SHP77 (cell line): Measurements from ENCODE around the gene MTFR2.
A peak's percentile ranks its signal among the peaks of the same experiment; 100 is the strongest.
"Not testable (repeated sequence)": the region's sequence is repeated elsewhere in the genome, so short reads cannot be mapped to it uniquely, and the experiment has no call there.

Experiments used
- DNase-seq, 2 experiments: peaks; one replicate each; lab custom pipeline; 2025; lab: John Stamatoyannopoulos, UW

Gene MTFR2

DNA sequence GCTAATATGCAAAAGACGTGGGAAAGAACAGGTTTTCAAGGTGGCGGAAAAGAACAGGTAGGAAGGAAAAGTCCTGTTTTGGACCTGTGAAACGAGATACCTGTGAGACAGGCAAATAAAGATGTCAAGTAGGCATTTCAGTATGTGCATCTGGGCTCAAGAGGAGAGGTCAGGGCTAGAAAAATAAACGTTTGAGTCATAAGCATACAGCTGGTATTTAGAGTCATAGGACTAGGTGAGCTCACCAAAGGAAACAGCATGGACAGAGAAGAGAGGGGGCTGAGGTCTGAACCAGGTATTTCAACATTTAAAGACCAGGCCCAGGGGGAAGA lies 14.9 kb downstream of the MTFR2 start:
- peak; percentile 21 to 36 for DNase-seq

DNA sequence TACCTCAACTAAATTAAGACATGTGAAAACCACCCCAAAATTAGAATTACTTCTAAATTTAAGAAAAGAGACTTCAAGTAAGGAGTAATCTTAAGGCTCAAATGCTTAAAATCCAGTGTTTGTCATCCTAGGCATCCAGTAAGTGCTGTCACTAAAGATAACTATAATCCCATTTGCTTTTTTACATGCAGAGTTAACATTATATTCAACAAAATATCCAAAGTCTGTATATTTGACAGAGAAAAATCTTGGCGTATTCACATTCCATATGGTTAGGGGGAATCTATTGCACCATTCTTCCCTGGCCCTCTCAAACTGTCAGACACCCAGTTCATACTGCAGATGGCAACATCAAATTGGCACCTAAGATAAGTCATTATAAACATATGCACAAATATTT lies 17.4 kb downstream of the MTFR2 start:
- no peak for DNase-seq

DNA sequence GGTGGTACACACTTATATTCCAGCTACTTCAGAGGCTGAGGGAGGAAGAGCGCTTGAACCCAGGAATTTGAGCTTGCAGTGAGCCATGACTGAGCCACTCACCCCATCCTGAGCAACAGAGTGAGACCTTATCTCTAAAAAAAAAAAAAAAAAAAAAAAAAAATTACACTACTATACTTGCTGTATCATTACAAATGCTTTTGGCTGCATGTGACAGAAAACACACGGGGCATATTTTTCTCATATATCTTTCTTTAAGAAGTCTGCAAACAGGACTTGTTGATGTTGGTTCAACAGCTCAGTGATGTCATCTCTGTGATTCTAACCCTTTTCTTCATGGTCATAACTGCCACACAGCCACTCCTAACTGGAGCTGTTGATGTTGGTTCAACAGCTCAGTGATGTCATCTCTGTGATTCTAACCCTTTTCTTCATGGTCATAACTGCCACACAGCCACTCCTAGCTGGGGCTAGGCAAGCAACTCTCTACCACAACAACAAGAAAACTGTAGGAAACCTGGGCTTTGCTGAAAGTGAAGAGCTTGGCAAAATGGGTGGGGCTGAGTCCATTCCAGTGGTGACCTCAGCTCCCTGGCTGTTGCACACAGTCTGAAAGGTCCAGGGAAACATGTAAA lies 19.8 kb downstream of the MTFR2 start:
- DNase-seq, result no peak

DNA sequence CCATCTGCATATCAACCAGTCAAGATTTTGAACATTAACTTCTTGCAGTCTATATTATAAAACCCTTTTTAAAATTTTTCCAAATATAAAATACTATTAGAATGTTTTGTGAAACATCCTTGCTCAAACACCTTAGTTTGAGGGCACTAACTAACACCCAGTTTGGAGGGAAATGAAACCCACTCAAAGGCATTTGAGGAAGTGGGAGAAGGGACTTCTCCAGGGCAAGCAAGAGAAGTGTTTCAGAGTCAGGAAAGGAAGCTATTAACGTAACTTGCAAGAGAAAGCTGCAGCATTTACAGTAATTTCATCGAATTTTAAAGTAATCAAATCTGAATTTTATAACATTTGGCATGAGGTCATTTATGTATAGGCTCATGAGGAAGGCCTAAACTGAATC lies 21.3 kb downstream of the MTFR2 start:
- no peak for DNase-seq

DNA sequence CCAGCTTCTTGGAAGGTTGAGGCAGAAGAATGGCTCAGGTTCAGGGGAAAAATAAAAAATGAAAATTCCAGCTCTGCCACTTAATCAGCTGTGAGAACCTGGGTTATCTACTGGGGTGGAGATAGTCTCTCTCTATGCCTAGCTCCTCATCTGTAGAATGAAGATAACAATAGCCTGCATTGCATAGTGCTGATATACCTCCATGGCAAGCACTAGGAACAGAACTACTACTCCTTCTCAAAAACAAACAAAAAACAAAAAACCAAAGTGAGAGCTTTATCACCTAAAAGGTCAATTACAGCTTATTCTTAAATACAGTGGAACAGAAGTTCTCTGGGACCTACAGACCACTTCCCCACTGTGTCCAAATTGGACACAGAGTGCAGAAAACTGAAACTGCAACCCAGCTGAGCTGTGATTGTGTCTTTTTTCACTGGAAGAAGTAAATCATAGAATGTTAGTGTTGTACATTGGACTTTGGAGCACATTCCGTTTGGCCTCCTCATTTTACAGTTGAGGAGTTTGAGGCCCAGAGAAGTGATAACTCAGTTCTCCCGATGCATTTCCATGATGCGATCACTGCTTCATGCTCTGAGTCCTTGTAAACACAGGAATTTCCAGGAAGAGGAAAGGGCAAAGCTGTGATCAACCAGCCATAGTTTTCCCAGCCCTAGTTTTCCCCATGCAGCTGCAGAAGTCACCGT lies 23.3 kb downstream of the MTFR2 start:
- no peak for DNase-seq

DNA sequence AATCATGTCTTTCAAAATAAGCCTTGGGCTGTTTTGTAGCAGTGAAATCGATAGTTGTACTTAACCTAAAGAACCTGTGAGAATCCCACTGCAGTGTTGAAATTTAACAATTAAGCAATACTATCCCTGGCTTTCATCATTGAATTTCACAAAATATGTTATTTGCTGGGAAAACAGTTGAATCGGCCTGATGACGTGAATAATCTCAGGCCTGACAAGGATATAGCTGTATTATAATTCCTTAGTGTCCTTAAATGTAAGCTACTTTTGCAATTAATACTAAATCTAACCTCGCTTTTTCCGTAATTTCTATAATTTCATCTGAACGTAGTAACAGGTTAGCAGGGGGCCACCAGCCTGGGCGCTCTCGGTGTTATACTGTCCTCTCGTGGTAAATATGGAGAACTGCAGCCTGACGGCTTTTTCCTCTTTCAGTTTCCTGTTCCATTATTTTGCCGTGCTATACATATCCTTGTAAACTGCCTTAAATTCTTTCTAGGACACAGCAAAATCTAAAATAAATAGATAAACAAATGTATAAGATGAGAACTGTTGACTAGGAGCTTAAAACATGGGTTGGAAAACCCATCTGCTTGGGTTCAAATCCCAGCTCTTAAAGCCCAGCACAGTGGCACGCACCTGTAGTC lies 24.0 kb downstream of the MTFR2 start:
- DNase-seq, result peak; percentile 14 to 30

DNA sequence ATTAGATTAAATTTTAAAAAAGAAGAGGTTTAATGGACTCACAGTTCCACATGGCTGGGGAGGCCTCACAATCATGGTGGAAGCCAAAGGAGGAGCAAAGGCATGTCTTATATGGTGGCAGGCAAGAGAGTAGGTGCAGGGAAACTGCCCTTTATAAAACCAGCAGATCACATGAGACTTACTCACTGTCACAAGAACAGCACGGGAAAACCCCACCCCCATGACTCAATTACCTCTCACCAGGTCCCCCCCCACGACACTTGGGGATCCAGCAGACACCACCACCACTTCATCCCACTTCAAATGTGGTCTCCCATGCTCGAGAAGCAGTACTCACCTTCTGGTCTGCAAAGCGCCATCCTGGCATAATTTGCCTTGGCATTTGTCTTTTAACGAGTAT lies 24.6 kb downstream of the MTFR2 start:
- DNase-seq, result no peak

DNA sequence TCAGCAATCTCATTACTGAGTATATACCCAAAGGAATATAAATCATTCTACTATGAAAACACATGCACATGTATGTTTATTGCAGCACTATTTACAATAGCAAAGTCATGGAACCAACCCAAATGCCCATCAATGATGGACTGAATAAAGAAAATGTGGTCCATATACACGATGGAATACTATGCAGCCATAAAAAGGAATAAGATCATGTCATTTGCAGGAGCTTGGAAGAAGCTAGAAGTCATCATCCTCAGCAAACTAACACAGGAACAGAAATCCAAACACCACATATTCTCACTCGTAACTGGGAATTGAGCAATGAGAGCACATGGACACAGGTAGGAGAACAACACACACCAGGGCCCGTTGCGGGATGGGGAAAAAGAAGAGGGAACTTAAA lies 25.1 kb downstream of the MTFR2 start:
- DNase-seq, result not testable (repeated sequence)

DNA sequence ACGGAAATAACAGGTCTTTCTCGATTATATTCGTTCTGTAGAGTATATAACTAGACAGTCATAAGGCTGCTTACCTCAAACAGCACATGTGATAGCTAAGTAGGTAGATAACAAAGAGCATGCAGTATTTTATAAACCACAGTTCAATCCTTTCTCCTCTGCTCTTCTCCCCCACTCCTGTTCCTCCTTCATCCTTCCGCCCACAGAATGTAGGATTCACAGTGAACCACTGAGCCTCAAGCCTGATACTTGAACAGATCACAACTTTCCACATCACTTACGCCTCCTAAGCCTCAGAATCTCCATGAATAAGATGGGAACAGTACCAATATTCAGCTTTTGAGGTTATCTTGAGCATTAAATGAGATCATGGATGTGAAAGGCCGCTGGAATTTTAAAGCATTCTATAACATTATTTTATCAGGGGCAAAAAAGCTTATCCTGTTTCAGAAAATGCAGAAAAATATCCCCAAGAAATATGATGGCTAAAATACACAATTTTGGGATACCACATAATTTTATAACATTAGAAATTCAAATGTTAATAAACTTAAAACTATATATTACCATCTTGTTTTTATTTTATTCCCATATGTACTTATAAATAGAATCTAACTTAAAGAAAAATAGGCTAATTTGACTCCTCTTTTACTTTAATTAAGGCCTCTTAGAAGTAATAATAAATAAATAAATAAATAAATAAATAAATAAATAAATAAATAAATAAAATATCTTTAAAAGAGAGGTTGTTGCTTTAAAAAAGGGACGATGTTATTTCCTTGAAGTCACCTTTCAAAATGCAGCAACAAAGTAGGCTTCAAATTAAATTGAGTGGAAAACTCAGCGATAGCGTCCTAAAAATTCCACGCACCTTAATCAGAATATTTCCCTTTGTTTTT lies 33.4 kb downstream of the MTFR2 start:
- DNase-seq, result no peak

DNA sequence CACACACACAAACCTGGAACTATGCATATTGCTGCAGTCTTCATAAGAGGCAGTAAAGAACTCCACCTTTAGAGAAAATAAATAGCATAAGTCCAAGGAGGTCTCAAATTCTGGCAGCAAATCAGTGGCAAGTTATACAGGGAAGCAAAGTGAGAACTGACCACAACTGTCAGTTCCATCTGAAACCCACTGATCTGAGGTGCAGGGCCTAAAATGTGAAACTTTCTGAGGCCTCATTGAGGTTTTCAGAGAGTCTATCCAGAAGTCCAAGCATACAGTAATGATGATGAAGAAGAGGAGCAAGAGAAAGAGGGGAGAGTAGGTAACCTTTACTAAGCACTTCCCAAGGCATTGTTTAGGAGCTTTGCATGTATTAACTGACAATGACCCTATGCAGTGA lies 36.3 kb downstream of the MTFR2 start:
- no peak for DNase-seq

DNA sequence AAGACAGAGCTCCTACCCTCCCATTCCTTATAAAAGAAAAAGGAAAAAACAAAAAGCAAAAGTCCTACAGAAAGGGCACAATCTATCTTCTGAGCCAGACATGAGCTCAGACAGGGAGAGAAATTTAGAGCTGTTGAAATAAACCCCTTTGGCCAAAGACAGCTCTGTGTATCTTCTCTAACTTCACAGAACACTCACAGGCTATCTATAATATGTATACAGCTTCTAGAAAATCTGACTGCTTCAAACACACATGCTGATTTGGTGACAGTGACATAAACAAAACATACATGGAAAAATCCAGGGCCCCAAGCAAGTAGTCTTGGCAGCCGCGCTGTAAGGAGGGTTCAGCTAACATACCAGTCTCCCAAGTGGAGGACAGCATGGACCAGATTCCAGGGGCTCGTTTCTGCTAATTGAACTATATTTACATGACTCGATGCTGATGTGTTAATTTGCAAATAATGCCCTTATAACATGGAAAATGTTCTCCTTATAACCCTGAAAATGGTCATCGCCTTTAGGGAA lies 37.0 kb downstream of the MTFR2 start:
- DNase-seq, result no peak

DNA sequence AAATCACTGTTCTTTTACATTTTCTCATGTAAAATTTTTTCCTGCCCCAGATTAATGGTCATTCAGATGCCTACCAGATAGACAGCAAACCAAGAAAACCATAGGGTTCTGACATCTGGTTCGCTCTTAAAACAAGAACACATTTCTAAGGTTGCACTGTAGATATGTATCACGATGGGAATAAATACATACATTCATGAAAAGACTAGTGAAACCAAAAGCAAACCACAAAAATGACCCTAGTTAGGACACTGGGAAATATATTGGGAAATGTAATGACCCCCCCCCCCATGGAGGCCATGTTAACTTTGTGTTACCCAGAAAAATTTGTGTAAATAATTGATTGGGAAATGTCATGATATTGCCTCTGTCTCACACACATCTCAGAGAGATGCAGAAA lies 37.5 kb downstream of the MTFR2 start:
- DNase-seq, result no peak

DNA sequence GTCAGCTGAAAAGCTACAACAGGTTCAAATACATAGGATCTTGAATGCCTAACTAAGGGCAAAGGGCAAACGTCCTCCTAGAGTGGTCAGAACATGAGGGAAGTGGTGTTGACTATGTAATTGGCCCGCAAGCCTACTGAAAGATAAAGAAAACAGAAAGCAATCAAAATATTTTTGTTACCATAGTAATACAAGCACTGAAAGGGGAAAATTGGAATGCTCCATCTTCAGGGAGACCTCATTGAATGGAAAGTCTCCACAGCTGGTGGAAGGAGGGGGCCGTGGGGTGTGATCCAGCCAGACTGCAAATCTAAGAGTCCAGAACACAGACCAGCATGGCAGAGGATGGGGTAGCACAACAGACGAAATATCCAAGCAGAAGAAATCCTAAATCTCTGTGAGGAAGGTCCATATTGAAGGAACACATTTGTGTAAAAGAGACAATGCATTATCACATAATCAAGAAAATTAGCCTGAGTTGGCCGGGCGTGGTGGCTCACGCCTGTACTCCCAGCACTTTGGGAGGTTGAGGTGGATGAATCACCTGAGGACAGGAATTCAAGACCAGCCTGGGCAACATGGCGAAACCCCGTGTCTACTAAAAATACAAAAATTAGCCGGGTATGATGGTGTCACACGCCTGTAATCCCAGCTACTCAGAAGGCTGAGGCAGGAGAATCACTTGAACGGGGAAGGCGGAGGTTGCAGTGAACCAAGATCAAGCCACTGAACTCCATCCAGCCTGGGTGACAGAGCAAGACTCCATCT lies 39.5 kb downstream of the MTFR2 start:
- no peak for DNase-seq

DNA sequence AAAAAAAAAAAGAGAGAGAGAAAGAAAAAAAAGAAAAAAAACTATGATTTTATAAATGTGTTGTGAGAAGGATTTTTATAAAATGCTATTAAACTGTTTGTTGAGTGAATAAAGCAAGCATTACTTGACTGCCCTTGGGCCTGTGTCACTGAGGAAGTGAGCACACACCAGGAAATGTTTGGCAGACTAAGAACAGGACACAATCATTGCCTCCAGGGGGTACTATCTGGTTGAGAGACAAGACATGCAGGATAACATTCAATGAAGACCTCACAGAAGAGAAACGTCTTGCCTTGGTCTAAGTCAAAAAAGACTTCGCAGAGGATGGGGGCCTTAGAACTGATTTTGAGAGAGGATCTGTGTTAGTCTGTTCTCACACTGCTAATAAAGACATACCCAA lies 40.6 kb downstream of the MTFR2 start:
- DNase-seq, result no peak

DNA sequence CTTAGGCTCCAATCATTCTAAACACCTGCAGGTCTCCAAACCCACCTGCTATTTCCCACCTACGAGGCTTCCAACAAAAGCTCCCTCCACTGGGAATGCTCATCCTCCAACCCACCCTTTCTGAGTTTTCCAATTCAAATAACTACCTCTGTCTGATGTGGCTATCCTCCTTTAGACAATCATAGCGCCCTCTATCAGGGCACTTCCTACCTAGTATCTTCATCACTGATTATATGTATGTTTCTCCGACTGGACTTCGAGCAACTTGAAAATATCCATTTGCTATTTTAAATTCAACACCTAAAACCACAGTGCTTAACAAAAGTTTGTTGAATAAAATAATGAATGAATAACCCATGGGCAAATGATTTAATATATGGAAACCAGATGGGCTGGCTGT lies 41.3 kb downstream of the MTFR2 start:
- no peak for DNase-seq

DNA sequence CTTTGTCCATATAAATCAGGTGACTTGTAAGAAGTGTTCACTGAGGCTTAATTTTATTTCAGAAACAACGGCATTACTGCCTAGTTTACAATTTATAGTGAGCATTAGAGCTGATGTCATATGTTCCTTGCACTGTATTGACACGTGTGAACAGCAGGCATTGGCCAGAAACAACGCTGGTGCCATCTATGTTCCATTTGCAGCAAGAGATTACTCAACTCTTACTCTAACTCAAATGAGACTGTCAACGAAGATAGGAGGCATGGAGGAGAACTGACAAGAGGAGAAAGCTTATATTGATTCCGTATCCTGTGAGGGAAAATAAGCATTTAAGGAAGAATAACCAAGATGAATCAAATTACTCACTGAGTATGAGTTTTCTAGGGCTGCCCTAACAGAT lies 48.4 kb downstream of the MTFR2 start:
- peak in 1 of 2 experiments; percentile 11 for DNase-seq

DNA sequence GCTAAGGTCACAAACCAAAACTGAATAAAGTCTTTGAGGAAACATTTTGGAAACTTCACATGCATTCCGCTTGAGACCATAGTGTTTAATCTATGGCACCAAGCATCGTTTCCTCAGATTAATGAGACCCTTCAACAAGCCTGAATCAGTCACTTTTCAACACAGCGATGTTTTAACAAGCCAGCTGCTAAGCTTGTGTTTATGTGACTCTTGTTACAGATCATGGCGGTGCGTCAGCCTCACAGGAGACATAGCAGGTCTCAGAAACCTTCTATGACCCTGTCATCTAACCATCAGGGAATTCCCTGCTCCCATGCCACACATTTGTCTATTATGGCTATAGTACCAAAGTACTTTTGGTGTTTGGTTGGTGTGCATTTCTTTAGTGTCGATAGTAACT lies 57.2 kb downstream of the MTFR2 start:
- DNase-seq, result no peak

DNA sequence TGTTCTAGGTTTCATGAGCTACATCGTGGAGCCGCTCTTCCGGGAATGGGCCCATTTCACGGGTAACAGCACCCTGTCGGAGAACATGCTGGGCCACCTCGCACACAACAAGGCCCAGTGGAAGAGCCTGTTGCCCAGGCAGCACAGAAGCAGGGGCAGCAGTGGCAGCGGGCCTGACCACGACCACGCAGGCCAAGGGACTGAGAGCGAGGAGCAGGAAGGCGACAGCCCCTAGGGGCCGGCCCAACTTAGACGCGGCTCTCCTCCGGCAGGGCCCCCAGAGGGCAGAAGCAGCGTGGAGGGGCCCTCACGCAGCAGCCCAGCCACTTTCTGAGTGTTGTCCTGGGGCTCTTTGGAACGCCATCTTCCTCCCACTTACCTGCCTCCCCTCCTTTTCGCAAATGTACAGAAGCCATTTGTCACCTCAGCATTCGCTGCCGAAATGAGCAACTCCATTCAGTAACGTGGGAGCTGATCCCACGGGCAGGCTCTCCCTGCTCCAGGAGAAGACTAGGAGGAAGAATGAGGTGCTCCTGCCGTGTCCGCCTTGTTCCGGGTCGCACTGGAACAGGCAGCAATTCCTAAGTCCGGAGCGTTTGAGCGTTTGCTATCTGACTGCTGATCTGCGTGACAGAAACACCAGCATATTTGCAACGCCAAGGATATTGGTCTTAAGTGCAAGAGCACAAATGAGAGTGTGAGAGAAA lies 58.4 kb downstream of the MTFR2 start:
- DNase-seq, result no peak

DNA sequence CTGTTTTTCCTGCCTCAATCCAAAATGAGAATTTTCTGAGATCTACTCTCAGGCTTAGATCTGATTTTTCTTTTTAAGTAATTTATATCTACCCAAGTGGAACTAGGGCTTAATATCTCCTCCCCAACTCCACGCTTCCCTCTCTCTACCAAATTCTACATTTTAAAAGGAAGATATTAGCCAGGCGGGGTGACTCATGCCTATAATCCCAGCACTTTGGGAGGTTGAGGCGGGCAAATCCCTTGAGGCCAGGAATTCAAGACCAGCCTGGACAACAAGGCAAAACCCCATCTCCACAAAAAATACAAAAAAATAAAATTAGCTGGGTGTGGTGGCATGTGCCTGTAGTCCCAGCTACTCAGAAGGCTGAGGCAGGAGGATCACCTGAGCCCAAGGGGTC lies 61.0 kb downstream of the MTFR2 start:
- no peak for DNase-seq

DNA sequence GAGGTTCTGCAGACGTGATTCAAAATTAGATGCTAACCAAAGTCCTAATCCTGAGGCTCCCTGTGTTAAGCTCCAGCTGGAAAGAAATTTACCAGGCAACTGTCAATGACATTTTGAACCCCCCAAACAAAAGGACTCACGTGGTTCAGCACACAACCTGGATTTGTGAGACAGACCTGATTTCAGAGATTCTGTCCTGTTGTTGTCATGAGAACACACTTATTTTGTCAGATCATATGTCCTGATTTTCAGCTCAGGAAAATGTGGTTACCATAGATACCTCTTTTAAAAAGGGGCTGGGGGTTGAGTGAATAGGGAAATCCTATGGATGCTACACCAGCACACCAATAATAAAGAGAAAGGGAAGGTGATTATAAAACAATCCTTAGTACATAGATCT lies 61.6 kb downstream of the MTFR2 start:
- DNase-seq, result no peak

DNA sequence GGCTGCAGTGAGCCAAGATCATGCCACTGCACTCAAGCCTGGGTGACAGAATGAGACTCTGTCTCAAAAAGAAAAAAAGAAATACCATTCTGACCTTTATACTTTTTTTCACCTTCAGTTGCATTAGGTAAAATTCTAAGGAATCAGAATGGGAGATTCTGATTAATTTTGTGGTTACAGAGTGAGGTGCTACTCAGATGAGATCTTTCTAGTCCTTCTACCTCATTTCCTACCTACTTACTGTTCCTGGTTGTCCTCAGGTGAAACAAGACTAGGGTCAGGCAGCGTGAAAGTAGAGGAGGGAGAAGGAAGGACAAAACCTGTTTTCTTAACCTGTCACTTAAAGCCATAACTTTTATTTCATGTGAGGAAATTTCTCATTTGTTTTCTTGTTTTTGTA lies 63.7 kb downstream of the MTFR2 start:
- no peak for DNase-seq
